AG04450 (cell line): ENCODE results near the gene AKAP6. TPM values are rescaled to one million over a fixed set of nuclear protein-coding genes. Genes with fewer than 3 reads are reported as not detected.
A peak's percentile ranks its signal among the peaks of the same experiment; 100 is the strongest.

Experiments
- CTCF ChIA-PET: fragments of 300-600, 350-600 bp; formaldehyde crosslinking; extraction: SDS; loops from one replicate; lab custom pipeline; 2022; ENCODE audit warnings: antibody characterized with exemption, inconsistent platforms; lab: Charles Lee
- POLR2A ChIA-PET: fragments of 350-600 bp; formaldehyde crosslinking; extraction: SDS; loops from one replicate; lab custom pipeline; 2021; ENCODE audit warnings: antibody characterized with exemption, inconsistent platforms; lab: Yijun Ruan, JAX
- DNase-seq: peaks from one replicate; pipeline ENCODE4 v3.0.0-alpha.2; 2011; ENCODE audit warnings: low read depth, low spot score
- H3K27ac ChIP-seq: one replicate; pipeline ENCODE4 v1.5.1; 2012; ENCODE audit warnings: low read depth, low read length, control low read depth
- H3K27me3 ChIP-seq: one replicate; pipeline ENCODE4 v1.6.0; 2012; ENCODE audit warnings: low read length; ENCODE audit not compliant: control insufficient read depth, insufficient read depth
- H3K4me3 ChIP-seq: 2 replicates; pipeline ENCODE4 v1.5.1; 2011; ENCODE audit warnings: mild to moderate bottlenecking, low read depth, low read length, control low read depth
- H3K9me3 ChIP-seq: 2 replicates; pipeline ENCODE4 v1.5.1; 2012; ENCODE audit warnings: low read length; ENCODE audit not compliant: control insufficient read depth, insufficient read depth
- polyA plus RNA-seq: library from polyadenylated mRNA; depleted of rRNA; stranded (reverse); fragments of >200 nt; gene quantifications from 2 replicates; pipeline ENCODE4 v1.2.3, GENCODE V29; 2011
- TF ChIP-seq, protein P1 (sequence below): IDR thresholded peaks from 2 replicates; pipeline ENCODE4 v1.5.1; 2011; ENCODE audit warnings: low read depth, low read length, control low read depth, inconsistent platforms

The AKAP6 gene
- polyA plus RNA-seq, 1 experiment, result 0.78 TPM

DNA sequence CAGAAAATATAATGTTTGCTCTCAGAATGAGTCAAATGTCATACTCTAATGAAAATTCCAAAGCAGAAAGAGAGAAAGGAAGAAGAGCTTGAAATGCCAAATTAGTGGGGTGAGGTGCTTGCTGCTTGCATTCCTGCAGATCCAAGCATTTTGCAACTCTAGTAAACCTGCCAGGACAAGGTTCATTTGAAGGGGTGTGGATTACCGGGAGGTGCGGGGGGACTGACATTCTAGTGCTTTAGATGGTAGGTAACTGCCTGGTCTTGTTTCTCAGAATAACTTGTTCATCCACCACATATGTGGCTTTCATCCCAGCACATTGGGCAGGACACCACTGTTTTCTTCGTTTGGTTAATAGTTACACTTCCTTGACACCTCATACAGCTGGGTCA is 144.4 kb downstream of the AKAP6 start:
- H3K4me3 ChIP-seq, result no peak overlapping the region
- ChIA-PET CTCF (interaction anchor here (2.9 to 3.0 kb wide), 2 partner anchors 40 to 87 kb away, joined by 9 to 21 read pairs; no protein-coding TSS in a partner anchor), POLR2A (interaction anchor here (0.7 to 1.8 kb wide), 6 partner anchors 16 to 1053 kb away, joined by 3 to 8 read pairs (median 3); partner anchors contain the start of gene HEATR5A)
- H3K27ac ChIP-seq, result peak overlapping the region; percentile 89
- no peaks in the 10 kb centered on the region for H3K27me3 ChIP-seq
- H3K9me3 ChIP-seq, result no peaks in the 10 kb centered on the region
- TF ChIP-seq, protein P1, sequence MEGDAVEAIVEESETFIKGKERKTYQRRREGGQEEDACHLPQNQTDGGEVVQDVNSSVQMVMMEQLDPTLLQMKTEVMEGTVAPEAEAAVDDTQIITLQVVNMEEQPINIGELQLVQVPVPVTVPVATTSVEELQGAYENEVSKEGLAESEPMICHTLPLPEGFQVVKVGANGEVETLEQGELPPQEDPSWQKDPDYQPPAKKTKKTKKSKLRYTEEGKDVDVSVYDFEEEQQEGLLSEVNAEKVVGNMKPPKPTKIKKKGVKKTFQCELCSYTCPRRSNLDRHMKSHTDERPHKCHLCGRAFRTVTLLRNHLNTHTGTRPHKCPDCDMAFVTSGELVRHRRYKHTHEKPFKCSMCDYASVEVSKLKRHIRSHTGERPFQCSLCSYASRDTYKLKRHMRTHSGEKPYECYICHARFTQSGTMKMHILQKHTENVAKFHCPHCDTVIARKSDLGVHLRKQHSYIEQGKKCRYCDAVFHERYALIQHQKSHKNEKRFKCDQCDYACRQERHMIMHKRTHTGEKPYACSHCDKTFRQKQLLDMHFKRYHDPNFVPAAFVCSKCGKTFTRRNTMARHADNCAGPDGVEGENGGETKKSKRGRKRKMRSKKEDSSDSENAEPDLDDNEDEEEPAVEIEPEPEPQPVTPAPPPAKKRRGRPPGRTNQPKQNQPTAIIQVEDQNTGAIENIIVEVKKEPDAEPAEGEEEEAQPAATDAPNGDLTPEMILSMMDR, result no peak
- no peak for DNase-seq

DNA sequence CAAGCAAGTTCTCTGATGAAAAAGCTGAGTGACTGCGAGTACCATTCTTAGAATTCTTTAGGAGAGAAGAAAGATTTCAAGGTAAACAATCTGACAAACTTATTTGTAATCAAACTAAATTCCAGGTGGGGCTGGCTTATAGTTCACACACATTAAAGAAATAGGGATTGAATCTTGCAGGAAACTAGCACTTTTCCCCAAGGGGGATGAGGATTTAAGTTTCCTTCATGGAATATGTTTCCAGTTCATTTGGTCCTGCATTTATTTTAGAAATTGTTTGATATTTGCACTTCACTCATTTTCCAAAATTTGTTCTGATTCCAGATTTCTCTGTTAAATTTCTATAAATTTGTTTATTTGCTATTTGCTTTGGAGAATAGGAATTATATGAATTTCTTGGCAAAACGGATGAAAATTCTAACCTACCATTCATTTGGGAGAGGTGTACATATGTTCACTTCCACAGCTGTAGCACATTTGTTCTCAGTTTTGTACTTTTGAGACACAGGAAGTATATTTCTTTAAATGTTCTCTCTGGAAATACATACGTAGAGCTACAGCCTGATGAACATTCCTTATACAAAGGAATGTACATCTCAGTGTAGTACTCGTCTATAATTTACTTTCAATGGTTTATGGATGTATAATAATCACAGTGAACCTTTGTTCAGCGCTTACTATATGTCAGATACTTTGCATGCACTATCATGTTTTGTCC is 145.5 kb downstream of the AKAP6 start:
- no peak overlapping the region for H3K4me3 ChIP-seq
- H3K9me3 ChIP-seq, result no peaks in the 10 kb centered on the region
- ChIA-PET CTCF (interaction anchor here (0.6 to 3.0 kb wide), 6 partner anchors 28 to 222 kb away, joined by 3 to 21 read pairs (median 3); no protein-coding TSS in a partner anchor), POLR2A (interaction anchor here (1.0 kb wide), 1 partner anchor 50 kb away, joined by 3 read pairs; no protein-coding TSS in a partner anchor)
- no peak for DNase-seq
- no peaks in the 10 kb centered on the region for H3K27me3 ChIP-seq
- H3K27ac ChIP-seq, result no peak overlapping the region
- TF ChIP-seq, protein P1, result no peak

DNA sequence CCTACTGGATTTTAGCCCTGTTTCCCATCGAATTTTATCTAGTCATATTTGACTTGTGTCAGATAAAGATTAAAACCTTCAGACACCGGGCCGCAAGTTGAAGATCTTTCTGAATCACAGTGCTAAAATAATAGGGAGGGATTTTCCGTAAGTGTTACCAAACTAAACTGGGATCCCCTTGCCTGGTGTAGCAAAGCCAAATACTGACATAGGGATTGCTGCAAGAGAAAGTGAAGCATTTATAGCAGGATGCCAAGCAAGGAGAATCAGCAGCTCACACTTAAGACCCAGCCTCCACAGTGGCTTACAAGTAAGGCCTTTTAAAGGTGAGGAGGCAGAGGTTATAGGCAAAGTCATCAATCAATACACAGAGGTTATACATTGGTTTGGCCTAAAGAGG is 147.4 kb downstream of the AKAP6 start:
- ChIA-PET POLR2A (no interaction called here), CTCF (interaction anchor here (1.0 to 1.9 kb wide), 2 partner anchors 36 to 37 kb away, joined by 4 to 6 read pairs; no protein-coding TSS in a partner anchor)
- no peak overlapping the region for H3K27ac ChIP-seq

DNA sequence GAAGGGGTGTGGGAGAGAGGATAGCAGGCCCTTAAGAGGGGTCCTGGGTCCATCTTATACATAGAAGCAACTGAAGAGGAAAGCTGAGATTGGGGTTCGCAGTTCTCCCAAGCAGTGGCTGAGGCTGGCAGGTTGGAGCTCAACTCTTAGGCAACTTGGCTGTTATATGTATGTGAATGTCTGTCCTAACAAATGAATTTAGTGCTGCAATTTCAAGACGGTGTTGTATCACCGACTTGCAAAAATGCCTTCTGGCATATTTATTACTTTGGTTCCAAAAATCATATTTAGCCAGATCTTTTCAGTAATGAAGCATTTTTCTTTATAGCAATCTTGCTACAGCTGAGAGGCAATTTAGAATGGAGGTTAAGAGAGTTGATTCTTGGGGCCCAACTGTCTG is 148.3 kb downstream of the AKAP6 start:
- no peak overlapping the region for H3K4me3 ChIP-seq
- no peak overlapping the region for H3K27ac ChIP-seq
- POLR2A ChIA-PET, result no interaction called here
- H3K27me3 ChIP-seq, result no peaks in the 10 kb centered on the region
- DNase-seq, result no peak
- TF ChIP-seq, protein P1, result no peak
- CTCF ChIA-PET, result interaction anchor here (0.6 to 1.9 kb wide), 4 partner anchors 33 to 224 kb away, joined by 3 to 8 read pairs (median 5); no protein-coding TSS in a partner anchor
- no peaks in the 10 kb centered on the region for H3K9me3 ChIP-seq

More for the DNA sequence above, 147.4 kb downstream of the AKAP6 start:
- Histone ChIP-seq H3K9me3 (no peaks in the 10 kb centered on the region), H3K4me3 (no peak overlapping the region), H3K27me3 (no peaks in the 10 kb centered on the region)
- DNase-seq, result no peak
- TF ChIP-seq, protein P1, result no peak

DNA sequence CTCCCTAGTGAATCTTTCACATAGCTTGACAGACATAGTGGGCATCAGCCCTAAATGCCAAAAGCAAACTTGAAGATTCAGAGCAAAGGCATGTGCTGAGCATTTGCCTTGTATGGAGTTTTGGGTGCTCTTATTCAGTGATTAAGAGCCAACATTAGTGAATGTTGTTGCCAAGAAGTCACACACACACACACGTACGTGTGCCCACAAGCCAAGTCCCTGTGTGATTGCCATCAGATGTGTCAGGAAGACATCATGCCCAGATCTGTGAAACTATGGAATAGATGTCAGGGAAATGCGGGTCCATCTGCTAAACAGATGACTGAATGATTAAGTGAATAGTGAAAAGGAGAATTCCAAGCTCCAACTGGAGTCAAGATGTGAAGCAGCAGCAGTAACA is 149.0 kb downstream of the AKAP6 start:
- no peaks in the 10 kb centered on the region for H3K27me3 ChIP-seq
- H3K27ac ChIP-seq, result no peak overlapping the region
- H3K4me3 ChIP-seq, result no peak overlapping the region
- TF ChIP-seq, protein P1, result no peak
- no peaks in the 10 kb centered on the region for H3K9me3 ChIP-seq
- ChIA-PET POLR2A (interaction anchor here (0.6 kb wide), 1 partner anchor 368 kb away, joined by 5 read pairs; no protein-coding TSS in a partner anchor), CTCF (interaction anchor here (1.4 to 1.9 kb wide), 2 partner anchors 32 to 36 kb away, joined by 3 to 6 read pairs; no protein-coding TSS in a partner anchor)
- DNase-seq, result no peak
